Measurements from ENCODE around the gene ATG4B.

Gene ATG4B

DNA sequence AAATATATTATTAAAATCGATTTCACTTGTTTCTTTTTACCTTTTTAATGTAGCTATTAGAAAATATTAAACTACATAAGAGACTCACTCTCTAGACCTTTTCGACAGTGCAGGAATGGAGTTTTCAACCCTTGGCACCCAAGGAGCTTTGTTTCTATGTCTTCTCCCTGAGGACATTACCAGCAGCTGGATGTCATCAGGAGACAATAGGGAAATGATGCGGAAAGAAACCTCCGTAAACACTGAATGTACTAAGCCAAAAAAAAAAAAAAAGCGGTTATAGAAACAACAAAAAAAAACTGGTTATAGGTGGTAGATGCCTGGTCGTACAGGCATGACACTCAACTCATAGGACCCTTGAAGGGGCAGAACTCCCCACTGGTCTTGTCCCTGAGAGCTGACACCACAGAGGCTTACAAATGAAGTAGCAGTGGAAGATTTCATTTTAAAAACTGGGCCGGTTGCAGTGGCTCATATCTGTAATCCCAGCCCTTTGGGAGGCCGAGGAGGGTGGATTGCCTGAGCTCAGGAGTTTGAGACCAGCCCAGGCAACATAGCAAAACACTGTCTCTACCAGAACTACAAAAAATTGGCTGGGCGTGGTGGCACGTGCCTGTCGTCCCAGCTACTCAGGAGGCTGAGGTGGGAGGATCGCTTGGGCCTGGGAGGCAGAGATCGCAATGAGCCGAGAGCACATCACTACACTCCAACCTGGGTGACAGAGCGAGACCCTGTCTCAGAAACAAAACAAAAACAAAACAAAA, 24.3 kb upstream of the ATG4B start:
- DNase-seq (ENCODE audit: low read depth, low spot score): no peak

DNA sequence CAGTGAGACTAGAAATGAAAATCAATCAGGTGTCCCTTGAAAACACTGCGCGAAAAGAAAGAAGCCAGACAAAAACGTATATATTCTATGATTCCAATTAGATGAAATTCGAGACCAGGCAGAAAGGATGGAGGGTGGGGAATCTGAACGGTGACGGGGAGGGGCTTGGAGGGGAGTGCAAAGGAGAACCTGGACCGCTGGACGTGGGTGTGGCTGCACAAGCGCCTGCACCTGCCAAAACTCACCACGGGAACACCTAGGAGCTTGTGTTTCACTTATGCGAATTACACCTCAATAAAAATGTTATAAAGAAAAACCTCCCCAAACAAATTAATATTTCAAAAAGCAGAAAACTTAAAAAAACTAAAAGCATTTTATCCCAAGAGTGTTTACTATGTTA, 22.5 kb upstream of the ATG4B start:
- no peak for DNase-seq (ENCODE audit: low read depth, low spot score)

DNA sequence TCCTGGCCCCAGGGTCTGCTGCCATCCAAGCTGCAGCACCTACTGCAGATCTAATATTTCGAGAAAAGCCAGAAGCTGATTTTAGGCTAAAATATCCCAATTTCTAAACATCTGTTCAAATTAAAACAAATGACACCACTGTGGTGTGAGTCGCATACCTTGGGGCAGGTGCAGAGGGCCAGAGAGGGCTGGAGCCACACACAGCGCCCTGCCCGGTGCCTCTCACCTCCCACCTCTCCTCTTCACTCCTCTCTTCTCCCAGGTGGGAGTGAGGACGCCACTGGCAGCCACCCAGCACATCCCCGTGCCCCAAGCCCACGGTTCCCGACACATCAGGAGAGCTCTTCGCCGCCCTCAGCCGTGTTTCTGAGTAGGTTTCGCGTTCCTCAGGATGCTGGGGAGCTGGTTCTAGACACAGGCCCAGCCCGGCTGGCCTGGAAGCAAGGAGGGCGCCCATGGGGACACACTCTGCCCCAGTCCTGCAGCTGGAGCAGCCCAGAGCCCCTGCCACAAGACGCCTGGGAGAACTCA, 21.9 kb upstream of the ATG4B start:
- no peak for DNase-seq (ENCODE audit: low read depth, low spot score)

DNA sequence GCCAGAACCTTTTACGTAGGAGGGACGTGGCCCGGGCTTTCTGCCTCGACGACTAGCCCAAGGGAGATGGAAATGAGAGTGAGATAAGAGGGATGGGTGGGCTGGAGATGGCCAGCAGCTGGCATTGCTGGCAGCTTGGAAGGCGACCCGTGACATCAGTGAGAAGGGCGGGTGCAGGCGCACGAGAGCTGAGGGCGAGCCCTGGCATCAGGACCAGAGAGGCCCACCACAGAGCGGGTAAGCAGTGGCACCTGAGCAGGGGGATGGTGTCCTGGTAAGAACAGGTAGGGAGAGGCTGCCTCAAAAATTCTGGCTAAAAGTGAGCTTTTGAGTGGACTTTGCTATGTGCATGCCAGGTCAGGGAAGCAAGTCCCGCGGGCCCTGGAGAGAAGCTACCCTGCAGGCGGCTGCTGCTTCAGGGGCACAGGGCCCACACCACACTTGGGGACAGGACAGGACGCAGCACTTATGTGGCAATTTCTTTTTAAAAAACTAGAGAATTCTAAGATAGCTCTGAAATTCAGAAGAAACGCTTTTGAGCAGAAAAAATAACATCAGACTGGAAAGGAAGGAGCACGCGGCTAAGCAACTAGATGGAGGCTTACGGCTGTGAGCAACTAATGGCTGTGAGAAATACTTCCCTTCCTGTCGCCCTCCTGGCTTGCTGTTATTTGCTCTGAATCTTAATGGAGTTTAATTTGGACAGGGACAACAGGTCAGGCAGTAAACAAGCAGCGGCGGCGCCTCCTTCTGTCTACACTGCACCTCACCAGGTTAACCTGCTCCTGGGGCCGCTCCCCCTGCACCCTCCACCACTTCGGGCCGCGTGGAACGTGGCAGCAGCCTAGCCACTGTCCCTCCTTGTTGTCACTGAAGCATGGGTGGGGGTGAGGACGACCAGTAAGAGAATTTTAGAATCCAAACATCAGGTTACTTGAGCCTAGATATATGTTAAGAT, 21.0 kb upstream of the ATG4B start:
- DNase-seq (ENCODE audit: low read depth, low spot score): no peak

DNA sequence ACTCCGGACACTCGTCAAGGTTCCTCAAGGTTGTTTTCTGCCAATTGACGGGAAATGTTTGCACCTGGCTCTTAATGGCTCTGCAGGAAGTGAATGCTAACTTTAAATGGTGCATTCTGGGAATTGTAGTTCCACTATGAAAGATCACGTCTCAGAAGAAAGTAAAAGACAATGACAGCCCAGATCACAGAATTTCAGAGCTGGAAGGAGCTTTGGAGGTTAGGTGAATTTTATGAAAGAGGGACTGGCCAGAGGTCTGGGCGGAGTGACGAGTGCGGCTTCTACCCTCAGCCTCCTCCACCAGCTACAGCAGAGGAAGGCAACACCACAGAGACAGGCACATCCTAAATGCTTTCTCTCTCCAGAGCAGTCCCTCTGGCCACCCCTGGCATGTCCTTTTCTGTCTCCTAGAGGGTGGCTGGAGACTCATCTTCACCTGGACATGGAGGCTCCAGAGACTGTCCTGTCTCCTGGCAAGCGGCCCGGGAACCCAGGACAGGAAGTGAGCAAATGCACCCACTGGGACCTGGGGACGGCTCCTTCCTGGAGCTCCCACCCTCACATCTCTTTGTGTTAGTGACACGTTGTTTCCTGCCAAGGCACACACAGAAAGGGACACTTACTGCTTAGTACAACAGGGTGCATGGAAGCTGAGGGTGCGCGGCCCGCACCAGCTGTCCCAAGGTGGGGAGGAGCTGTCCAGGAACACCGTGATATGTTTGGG, 19.9 kb upstream of the ATG4B start:
- no peak for DNase-seq (ENCODE audit: low read depth, low spot score)

DNA sequence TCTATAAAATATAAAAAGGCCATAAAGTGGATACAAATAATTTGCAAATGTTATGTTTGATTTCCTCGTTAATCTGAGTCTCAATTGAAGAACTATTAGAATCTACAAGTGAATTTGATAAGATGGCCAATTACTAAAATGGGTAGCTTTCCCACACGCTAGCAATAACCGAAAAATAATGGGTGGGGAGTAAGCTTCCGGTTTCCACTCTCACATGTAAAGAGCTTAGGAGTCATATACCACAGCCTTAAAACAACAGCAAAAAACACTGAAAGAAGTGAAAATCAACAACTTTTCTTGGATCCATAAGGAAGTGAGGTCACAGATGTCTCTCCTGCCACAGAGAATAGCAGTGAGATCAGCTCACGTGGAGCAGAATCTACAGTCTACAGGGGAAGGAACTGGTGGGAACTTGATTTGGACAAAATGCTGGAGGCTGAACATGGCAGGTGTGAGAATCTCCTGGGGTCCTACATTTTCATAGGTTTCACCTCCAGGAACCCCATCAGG, 19.1 kb upstream of the ATG4B start:
- DNase-seq (ENCODE audit: low read depth, low spot score): no peak

DNA sequence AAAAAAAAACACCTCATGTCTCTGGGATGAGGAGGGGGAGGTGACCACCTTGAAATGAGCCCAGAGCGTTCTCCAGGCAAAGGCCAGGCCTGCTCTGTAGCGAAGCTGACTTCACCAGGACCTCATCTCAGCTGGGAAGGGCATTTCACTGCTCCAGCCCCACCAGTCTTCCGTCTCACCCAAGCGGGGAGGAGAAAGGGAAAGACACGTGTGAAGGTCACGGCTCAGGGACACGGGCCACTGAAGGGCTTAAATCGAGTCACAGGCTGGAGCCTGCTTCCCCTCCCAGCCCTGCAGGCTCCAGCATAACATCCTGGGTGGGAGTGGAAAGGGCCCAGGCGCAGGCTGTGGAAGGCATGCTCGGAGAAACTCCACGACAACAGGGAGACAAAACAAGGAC, 18.7 kb upstream of the ATG4B start:
- DNase-seq (ENCODE audit: low read depth, low spot score): no peak

DNA sequence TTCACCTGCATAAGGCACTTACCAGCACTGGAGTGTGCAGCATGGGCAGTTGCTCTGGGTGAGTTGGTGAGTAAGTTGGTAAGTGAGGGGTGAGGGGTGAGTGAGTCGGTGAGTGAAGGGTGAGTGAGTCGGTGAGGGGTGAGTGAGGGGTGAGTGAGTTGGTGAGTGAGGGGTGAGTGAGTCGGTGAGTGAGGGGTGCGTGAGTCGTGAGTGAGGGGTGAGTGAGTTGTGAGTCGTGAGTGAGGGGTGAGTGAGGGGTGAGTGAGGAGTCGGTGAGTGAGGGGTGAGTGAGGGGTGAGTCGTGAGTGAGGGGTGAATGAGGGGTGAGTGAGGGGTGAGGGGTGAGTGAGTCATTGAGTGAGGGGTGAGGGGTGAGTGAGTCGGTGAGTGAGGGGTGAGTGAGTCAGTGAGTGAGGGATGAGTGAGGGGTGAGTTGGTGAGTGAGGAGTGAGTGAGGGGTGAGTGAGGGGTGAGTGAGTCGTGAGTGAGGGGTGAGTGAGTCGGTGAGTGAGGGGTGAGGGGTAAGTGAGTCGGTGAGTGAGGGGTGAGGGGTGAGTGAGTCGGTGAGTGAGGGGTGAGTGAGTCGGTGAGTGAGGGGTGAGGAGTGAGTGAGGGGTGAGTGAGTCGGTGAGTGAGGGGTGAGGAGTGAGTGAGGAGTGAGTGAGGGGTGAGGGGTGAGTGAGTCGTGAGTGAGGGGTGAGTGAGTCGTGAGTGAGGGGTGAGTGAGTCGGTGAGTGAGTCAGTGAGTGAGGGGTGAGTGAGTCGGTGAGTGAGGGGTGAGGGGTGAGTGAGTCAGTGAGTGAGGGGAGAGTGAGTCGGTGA, 17.7 kb upstream of the ATG4B start:
- peak; percentile 9 for DNase-seq (ENCODE audit: low read depth, low spot score)

DNA sequence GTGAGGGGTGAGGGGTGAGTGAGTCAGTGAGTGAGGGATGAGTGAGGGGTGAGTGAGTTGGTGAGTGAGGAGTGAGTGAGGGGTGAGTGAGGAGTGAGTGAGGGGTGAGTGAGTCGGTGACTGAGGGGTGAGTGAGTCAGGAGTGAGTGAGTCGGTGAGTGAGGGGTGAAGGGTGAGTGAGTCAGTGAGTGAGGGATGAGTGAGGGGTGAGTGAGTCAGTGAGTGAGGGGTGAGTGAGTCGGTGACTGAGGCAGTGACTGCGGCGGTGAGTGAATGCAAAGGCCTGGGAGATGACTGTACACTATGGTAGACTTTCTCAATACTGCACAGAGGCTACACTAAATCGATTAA, 17.1 kb upstream of the ATG4B start:
- DNase-seq (ENCODE audit: low read depth, low spot score): peak; percentile 19

DNA sequence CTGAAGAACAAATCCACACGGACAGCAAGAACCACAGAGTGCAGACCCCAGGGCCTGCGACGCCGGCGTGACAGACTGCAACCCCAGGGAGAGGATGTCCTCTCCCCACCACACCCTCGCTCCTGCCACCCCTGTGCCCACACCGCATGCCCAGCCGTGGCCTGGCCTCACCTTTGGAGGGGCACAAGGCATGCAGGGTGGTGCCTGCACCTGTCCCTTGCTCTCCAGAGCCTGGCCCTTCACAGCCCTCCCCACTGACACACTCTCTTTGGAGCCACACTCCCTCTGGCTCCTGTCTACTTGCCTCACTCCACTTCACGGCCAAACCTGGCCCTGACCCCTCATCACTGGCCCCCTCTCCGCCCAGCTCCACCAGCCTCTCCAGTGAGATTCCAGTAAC, 9.8 kb upstream of the ATG4B start:
- DNase-seq (ENCODE audit: low read depth, low spot score): no peak

DNA sequence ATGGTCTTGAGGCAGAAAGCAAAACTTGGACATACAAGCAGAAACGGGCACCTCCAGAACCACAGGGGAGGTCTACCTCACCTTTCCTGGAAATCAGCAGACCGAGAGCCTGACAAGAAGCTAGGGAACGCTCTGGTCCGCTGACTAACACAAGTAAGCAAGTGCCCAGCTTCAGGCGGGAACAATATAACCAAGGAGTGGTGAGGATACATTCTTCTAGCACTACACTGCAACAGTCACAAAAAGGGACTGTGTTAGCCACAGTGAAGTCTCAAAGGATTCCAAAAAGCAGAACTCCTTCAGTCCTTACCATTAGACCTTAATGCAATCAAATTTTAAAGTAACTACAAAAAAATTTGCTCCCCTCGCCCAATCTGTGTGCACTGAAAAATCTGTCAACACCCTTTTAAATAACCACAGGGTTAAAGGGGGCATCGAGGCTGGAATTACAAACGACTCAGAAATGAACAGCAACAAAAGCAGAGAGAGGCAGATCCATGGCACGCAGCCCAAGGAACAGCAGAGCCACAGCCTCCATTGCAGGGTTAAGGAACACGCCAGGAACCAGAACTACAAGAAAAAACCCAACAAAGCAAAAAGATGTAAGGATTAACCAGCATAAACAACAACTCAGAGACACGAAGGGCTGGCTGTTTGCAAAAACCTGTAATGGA, 7.6 kb upstream of the ATG4B start:
- DNase-seq (ENCODE audit: low read depth, low spot score): no peak

DNA sequence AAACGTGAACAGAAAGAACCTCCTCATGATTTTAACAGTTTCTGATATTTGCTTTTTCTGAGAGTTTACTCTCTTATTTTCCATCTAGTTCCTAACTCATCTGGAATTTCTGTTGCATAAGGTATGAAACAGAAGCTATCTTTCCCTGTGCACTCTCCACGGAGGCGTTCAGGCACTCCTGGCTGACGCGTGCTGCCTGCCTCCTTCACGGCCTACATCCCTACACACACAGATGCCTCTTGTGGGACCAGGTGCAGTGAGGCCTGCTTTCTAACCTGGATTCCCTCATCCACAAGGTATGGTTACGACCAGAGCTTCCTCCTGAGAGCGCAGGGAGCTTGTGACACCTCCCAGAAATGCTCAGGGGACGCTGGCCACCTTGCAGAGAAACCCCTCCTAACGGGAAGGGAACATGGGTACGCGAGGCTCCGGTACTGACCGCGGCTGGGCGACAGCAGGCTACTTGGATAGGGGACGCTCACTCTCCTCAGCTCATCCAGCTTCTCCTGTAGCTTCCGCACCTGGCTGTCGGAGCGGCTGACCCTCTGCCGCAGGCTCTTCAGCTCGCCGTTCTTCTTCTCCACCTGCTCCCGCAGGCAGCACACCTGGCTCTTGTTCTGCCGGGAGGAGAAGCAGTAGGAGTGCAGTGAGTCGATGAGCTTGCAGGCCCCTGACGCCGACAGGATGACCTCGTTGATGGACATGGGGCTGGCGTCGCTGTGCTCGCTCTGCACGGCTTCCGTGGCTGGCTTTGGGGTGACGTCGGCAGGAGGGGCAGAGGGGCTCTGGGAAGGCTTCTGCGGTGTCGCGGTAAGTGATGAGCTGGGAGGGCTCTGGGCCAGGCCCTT, 4.8 kb upstream of the ATG4B start:
- DNase-seq (ENCODE audit: low read depth, low spot score): no peak

DNA sequence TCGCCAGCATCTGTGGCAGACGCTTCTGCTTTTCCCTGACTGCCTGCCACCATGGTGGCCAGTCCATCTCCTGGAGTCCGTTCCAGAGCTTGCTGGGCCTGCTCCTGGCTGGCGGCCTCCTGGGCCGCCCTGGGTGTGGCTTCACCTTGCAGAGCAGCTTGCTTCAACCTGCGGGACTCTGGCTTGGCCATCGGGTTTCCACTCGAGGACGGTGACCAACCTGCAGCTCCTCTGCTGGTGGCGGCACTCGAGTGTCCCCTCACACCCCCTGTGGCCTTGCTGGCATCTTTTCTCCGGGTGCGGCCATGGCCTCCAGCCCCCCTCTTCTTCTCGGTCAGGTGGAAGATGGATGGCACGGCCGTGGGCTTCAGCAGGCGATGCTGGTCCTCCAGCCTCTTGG, 3.9 kb upstream of the ATG4B start:
- no peak for DNase-seq (ENCODE audit: low read depth, low spot score)

DNA sequence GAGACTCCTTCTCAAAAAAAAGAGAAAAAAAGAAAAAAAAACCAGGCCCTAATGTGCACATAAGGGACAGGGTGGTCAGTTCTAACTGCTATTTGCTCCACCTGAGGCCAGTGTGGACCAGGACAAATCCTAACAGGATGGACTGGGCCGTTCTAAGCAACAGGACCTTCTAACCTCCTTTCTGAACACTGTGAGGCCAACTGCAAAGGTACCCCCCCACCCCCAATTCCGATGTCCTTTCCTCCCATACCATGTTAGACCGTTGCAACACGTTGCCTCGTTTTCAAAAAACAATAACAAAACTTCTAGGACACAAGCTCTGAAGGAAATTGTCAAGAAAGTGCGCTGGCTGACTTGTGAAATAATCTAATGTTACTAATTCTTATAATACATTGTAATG, 1.7 kb upstream of the ATG4B start:
- DNase-seq (ENCODE audit: low read depth, low spot score): no peak

DNA sequence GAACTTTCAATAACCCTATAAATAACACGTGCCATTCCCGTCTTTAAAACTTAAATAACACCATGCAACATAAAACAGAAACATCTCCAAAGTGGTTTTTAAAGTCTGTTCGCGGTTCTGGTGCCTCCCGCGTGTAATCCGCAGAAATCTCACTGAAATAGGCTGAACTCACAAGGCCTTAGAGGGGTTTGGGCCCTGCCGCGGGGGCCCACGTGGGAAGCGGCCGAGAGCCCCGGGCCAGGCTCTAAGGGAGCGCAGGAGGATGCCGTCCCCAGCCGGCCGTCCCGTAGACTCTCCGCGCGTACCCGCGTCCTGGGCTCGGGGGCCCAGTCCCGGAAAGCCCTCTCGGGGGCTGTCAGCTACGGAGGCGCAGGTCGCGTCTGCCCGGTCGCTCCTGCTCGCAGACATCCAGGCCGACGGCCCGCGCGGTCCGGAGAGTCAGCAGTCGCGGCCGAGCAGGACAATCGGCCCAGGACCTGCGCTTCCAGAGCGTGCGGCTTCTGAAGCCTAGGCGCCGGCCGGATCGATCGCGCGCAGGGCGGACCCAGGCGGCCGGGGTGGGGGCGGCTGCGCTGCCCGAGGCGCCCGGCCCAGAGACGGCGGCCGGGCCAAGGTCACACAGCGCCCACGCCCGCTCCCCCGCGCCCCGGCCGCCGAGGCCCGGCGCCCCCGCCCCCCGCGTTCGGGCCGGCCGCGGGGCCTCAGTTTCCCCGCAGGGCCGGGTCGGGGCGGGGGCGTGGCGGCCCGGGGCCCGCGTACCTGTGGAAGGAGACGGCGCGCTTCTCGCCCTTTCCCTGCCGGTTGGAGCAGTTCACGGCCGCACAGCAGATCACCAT, 1.1 kb upstream of the ATG4B start:
- DNase-seq (ENCODE audit: low read depth, low spot score): no peak

DNA sequence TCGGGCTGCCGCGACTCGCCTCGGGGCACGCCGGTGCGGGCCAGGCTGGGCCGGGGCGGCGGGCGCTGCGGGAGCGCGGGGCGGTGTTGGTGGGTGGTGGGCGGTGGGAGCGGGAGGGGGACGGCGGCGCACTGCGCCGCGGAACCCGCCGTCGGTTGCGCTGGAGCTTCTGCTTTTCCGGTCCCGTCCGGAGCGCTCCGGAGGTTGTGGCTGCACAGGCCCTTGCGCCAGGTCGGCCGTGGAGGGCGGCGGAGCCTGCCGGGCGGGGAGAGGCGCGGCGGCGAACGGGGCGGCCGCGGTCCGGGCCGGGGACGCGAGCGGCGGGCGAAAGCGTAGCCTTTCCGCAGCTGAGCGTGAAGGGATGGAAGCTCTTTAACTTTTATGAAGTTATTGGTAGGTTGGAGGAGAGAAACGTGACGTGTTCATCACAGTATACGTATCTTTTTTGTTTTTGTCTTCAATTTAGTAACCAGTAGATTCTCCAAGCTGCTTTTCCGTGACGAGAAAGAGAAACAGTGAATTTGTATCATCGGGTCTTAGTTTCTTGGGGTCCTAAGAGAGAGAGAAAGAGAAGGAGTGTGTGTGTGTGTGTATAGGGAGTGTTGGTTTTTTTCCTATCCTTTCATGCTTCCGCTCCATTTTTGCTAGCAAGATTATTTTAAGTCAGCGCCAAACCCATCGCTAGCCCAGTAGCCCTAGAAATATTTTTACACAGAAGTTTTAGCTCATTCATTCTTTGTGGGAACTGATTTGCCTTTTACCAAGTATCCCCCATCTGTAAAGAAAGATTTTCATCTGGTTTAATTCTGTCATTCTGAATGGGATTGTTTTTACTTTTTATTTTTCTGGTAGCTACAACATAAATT, 535 bp downstream of the ATG4B start:
- no peak for DNase-seq (ENCODE audit: low read depth, low spot score)

DNA sequence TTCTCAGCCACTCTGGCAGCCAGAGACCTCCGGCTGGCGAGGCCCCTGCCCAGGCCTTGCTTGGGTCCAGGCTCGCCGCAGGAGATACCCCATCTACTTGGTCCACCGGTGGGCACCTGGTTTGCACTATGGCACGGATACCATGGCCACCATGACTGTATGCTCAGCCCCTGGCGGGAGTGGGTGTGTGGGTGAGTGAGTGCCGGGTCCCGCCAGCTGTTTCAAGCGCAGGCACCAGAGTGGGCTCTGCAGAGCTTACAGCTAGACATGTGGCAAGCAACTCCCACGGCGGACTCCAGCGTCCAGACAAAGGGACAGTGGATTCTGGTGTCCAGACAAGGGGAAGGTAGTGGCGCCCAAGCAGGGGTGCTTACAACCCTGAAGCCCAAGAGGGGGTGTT, 1.4 kb downstream of the ATG4B start:
- no peak for DNase-seq (ENCODE audit: low read depth, low spot score)

DNA sequence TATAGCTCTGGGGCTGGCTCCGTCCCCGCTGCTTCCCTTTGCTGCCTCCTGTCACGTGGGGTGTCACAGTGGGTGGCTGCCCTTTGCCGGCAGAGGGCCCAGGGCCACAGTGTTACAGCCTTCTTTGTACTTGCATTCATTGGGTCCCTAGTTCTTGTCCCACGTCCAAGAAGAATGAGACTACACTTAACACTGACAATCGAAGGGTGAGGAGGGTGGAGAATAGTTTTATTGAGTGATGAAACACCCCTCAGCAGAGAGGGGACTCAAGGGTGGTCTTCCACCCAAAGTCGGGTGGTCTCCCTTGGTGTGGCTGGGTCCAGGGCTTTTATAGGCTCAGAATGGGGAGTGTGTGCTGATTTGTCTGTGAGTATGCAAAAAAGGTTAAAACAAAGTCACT, 1.9 kb downstream of the ATG4B start:
- DNase-seq (ENCODE audit: low read depth, low spot score): no peak

Measured in activated naive CD8-positive, alpha-beta T cell treated with anti-CD3 and anti-CD28 coated beads, Interleukin-2, amount 50 U/mL, for 16 hours (primary cell).